ENCODE data around the gene PSPH. TPM values are rescaled to one million over a fixed set of nuclear protein-coding genes. Genes with fewer than 3 reads are reported as not detected.

The PSPH gene
- total and polyA plus RNA-seq, 2 donors (not counting 3 experiments of a cell fraction or from before 2014, with no cell fraction given): 11.8 to 24.2 TPM

DNA sequence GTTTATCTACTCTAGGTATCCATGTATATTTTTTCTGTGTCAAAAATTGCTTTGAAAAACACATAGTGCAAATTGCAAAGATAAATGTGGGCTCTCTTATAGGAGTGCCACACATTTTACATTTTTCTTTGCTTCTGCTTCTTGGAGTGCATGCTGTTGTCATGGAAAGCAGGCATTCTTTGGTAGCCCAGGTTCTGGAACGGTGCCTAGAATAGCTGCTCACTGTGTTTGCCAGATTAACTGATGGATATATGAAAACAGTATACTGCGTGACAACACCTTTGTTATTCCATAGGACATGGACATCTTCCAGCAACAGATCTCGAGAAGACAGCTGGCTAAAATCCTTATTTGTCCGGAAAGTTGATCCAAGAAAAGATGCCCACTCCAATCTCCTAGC lies 73.4 kb downstream of the PSPH start:
- CTCF ChIA-PET: interaction anchor here (2.3 kb wide), 1 partner anchor 14 kb away, joined by 5 read pairs; no protein-coding TSS in a partner anchor
- no TSS peak for BruUV-seq (replicated peaks)
- peak overlapping the region in 1 of 3 experiments; percentile 25 for H3K4me3 ChIP-seq (replicated peaks in 1 of 3; ENCODE audit: insufficient read depth in 1 of 3, low read depth in 1 of 3, low read length in 3 of 3)
- POLR2A ChIA-PET: no interaction called here
- H3K9me1 ChIP-seq (replicated peaks; ENCODE audit: control insufficient read depth, extremely low read depth, insufficient read depth, low read length): no peaks in the 10 kb centered on the region
- H4K20me1 ChIP-seq (replicated peaks; ENCODE audit: control insufficient read depth, extremely low read depth, insufficient read depth, low read length): no peaks in the 10 kb centered on the region
- no peak overlapping the region for H3K27ac ChIP-seq (ENCODE audit: insufficient read depth, low read depth, low read length)
- H3K9ac ChIP-seq (replicated peaks; ENCODE audit: extremely low read depth, insufficient read depth, low read length): no peak overlapping the region
- peaks cover 8% of the 10 kb centered on the region for H3K79me2 ChIP-seq (ENCODE audit: control insufficient read depth, insufficient read depth, low read length)
- H3K4me1 ChIP-seq (ENCODE audit: control insufficient read depth, extremely low read depth, insufficient read depth, low read length): peaks cover 11% of the 10 kb centered on the region
- FAIRE-seq: peak; percentile 97
- peak; percentile 94 for DNase-seq (ENCODE audit: low read depth, low spot score)
- TF ChIP-seq MYC (IDR thresholded peaks at IDR 0.05; ENCODE audit: low read depth, low read length) (no peak), EZH2 (IDR thresholded peaks at IDR 0.05; ENCODE audit: borderline replicate concordance, low read depth, low read length, severe bottlenecking) (no peak), FOS (IDR thresholded peaks at IDR 0.05; ENCODE audit: borderline replicate concordance, insufficient read depth, low read length) (no peak)
- peak overlapping the region; percentile 12 for H3K4me2 ChIP-seq (ENCODE audit: insufficient read depth, low read length)
- H3K36me3 ChIP-seq (ENCODE audit: control insufficient read depth in 2 of 2, extremely low read depth in 1 of 2, insufficient read depth in 2 of 2, low read length in 2 of 2): peaks cover 7 to 15% of the 10 kb centered on the region in 2 experiments
- H3K27me3 ChIP-seq (ENCODE audit: control insufficient read depth in 2 of 2, insufficient read depth in 2 of 2, low read length in 2 of 2): no peaks in the 10 kb centered on the region
- no peaks in the 10 kb centered on the region for H3K9me3 ChIP-seq (replicated peaks; ENCODE audit: control insufficient read depth, insufficient read depth, low read length)
- intact Hi-C loops (cut with micrococcal nuclease) (no loop called here), dilution Hi-C loops (cut with MboI; ENCODE audit: extremely low pct_ligation_motif_present, low sequenced_read_pairs) (no loop called here)
- H2AFZ ChIP-seq (ENCODE audit: low read depth, low read length): no peak overlapping the region

DNA sequence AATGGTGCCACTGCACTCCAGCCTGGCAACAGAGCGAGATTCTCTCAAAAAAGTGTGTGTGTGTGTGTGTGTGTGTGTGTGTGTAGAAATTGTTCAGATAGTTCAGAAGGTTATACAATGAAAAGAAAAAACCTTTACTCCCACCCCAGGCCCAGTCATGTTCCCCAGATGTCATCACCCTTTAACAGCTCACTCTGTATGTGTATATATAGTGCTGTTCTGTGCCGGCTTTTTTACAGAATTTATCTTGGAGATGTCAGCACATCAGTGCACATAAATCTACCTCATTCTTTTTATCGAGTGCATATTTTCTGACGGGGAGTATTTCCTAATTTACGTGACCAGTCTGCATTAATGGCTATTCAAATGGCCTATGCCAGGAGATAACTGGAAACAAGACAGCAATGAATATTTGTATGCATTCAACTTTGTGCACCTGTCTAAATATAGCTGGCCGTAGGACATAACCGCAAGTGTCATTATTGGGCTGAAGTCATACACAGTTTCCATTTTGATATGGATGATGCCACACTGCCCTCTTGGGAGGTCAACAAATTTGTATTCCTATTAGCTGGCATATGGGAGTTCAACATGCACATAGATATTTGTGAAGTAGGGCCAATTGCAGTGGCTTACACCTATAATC lies 75.1 kb downstream of the PSPH start:
- intact Hi-C loops (cut with micrococcal nuclease): no loop called here
- POLR2A ChIA-PET: no interaction called here

More for the DNA sequence above, 75.1 kb downstream of the PSPH start:
- DNase-seq (ENCODE audit: low read depth, low spot score) (no peak), FAIRE-seq (no peak)
- Histone ChIP-seq H3K4me1 (ENCODE audit: control insufficient read depth, extremely low read depth, insufficient read depth, low read length) (peaks cover 11% of the 10 kb centered on the region), H3K9me1 (replicated peaks; ENCODE audit: control insufficient read depth, extremely low read depth, insufficient read depth, low read length) (no peaks in the 10 kb centered on the region), H3K4me3 (replicated peaks in 1 of 3; ENCODE audit: insufficient read depth in 1 of 3, low read depth in 1 of 3, low read length in 3 of 3) (no peak overlapping the region), H3K9ac (replicated peaks; ENCODE audit: extremely low read depth, insufficient read depth, low read length) (no peak overlapping the region), H3K27me3 (ENCODE audit: control insufficient read depth in 2 of 2, insufficient read depth in 2 of 2, low read length in 2 of 2) (no peaks in the 10 kb centered on the region), H3K36me3 (ENCODE audit: control insufficient read depth in 2 of 2, extremely low read depth in 1 of 2, insufficient read depth in 2 of 2, low read length in 2 of 2) (peaks cover 4 to 11% of the 10 kb centered on the region in 2 experiments), H2AFZ (ENCODE audit: low read depth, low read length) (no peak overlapping the region), H4K20me1 (replicated peaks; ENCODE audit: control insufficient read depth, extremely low read depth, insufficient read depth, low read length) (no peaks in the 10 kb centered on the region), H3K9me3 (replicated peaks; ENCODE audit: control insufficient read depth, insufficient read depth, low read length) (no peaks in the 10 kb centered on the region), H3K27ac (ENCODE audit: insufficient read depth, low read depth, low read length) (no peak overlapping the region), H3K79me2 (ENCODE audit: control insufficient read depth, insufficient read depth, low read length) (peaks cover 15% of the 10 kb centered on the region), H3K4me2 (ENCODE audit: insufficient read depth, low read length) (no peak overlapping the region)
- TF ChIP-seq EZH2 (IDR thresholded peaks at IDR 0.05; ENCODE audit: borderline replicate concordance, low read depth, low read length, severe bottlenecking) (no peak), FOS (IDR thresholded peaks at IDR 0.05; ENCODE audit: borderline replicate concordance, insufficient read depth, low read length) (no peak), GATA2 (IDR thresholded peaks at IDR 0.05; ENCODE audit: insufficient read depth, insufficient read length, low read depth, low read length) (no peak), MYC (IDR thresholded peaks at IDR 0.05; ENCODE audit: low read depth, low read length) (no peak), POLR2AphosphoS5 (IDR thresholded peaks at IDR 0.05; ENCODE audit: insufficient read depth, low read depth, low read length) (no peak), JUN (IDR thresholded peaks at IDR 0.05; ENCODE audit: borderline replicate concordance, insufficient read depth, insufficient read length, low read depth) (no peak), POLR2A (IDR thresholded peaks at IDR 0.05; ENCODE audit: low read depth, low read length) (no peak)
- TF ChIP-seq, protein P1, sequence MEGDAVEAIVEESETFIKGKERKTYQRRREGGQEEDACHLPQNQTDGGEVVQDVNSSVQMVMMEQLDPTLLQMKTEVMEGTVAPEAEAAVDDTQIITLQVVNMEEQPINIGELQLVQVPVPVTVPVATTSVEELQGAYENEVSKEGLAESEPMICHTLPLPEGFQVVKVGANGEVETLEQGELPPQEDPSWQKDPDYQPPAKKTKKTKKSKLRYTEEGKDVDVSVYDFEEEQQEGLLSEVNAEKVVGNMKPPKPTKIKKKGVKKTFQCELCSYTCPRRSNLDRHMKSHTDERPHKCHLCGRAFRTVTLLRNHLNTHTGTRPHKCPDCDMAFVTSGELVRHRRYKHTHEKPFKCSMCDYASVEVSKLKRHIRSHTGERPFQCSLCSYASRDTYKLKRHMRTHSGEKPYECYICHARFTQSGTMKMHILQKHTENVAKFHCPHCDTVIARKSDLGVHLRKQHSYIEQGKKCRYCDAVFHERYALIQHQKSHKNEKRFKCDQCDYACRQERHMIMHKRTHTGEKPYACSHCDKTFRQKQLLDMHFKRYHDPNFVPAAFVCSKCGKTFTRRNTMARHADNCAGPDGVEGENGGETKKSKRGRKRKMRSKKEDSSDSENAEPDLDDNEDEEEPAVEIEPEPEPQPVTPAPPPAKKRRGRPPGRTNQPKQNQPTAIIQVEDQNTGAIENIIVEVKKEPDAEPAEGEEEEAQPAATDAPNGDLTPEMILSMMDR (IDR thresholded peaks at IDR 0.05; ENCODE audit: extremely low read depth in 1 of 2, insufficient read depth in 1 of 2, low read depth in 1 of 2, low read length in 2 of 2): no peak
- TF ChIP-seq, protein P2, sequence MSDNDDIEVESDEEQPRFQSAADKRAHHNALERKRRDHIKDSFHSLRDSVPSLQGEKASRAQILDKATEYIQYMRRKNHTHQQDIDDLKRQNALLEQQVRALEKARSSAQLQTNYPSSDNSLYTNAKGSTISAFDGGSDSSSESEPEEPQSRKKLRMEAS (IDR thresholded peaks at IDR 0.05; ENCODE audit: insufficient read depth, insufficient read length): no peak
- no TSS peak for BruUV-seq (replicated peaks)
- dilution Hi-C loops (cut with MboI; ENCODE audit: extremely low pct_ligation_motif_present, low sequenced_read_pairs): no loop called here
- CTCF ChIA-PET: interaction anchor here (1.5 kb wide), 1 partner anchor 98 kb away, joined by 4 read pairs; no protein-coding TSS in a partner anchor

Data from endothelial cell of umbilical vein (primary cell).